Fibroblast of gingiva (primary cell): ENCODE measurements around the gene ARMH4.

Experiments used
- DNase-seq: peaks from one replicate; pipeline ENCODE4 v3.0.0-alpha.2; 2011; ENCODE audit warnings: low read depth

ARMH4 gene

DNA sequence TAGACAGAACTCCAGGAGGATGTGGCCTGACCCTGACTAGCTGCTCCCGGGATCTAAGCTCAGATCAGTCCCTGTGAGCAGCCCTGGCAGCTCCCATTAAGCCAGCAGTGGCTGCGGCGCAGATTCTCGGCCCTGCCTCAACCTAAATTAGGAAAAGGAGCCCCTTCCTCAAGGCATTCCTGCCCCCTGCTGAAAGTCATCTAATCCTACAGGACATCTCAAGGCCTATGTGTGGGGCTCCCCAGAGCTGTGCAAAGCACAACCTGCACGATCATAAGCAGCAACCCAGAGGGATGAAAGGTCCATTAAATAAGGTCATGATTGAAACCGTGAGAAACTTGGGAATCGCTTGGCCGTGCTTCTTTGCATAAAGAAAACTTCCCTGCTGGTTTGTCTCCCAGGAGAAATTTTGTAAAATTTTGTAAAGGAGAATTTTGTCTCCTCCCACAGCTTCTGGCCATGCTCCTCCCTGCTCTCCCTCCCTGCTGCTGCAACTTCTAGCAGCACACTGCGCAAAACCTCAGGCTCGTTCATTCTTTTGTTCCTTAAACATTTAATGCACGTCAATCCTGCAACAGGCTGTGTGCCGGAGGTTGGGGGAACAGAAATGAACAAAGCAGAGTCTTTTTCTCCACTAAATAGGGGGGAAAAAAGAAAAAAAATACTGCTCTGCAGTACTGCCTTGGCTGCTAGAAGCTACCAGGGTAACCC, 189.5 kb downstream of the ARMH4 start:
- no peak for DNase-seq

DNA sequence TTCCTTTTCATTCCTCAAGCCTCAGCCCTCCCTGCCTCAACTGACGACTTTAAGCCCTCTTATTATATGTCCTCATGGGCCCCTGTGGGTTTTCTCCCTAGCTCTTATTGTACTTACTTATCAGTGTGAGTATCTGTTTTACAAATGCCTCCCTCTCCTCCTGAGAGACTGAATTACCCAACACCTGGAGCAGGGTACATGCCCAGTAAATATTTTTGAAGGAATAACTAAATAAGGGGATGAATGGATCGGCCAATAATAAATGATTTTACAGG, 190.3 kb downstream of the ARMH4 start:
- DNase-seq: no peak

DNA sequence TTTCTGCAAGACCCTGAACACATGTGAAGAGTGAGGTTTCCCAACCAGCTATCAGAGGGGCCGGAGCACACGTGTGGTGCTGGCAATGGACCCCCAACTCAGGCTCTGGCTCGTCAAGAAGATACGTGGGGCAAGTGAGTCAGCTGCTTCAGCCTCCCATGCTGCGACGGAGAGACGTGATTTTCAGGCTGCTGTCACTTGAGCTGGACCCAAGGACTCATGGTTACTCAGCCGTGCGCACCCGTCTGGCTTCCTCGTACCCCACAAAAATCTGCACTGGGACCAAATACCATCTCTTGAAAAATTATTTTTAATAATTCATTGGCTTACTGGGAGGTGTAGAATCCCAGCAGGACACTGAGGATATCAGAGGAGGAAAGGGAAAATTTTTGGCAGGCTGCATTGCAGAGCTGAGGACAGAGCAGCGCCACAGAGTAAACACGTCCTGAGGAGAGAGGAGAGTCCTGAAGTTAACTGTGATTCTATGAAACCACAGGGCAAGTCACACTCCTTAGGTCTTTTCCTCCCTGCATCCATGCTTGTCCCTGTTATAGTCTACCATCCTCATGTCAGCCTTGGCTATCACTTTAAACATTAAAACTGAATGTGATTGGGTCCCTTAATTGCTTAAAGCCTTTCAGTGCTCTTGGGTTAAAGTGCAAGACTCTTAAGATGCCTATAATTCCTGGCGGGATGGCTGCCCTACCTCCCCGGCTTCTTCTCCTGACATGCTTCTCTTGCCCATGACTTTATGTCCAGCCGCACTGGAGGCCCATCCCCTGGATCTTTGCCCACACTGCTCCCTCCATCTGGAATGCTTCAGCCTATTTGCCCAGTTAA, 190.8 kb downstream of the ARMH4 start:
- DNase-seq: no peak

DNA sequence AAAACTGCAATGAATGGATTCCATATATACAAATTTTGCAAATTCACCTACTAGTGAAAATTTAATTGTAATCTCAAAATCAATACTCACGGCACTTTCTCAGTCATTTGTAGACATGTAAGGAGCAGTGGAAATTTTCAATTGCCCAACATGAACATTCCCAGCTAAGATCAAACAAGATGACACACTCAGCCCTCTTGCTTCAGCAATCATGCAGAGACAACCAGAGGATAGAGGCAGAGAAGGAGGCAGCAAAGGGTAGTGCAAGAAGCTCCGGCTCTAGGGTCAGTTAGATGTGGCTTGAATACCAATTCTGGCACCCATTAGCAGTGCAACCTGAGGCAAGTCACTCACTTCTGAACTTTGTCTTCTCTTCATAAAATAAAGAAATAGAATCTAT, 194.6 kb downstream of the ARMH4 start:
- DNase-seq: no peak
